ENCODE measurements around the gene PRM3.

PRM3 gene

DNA sequence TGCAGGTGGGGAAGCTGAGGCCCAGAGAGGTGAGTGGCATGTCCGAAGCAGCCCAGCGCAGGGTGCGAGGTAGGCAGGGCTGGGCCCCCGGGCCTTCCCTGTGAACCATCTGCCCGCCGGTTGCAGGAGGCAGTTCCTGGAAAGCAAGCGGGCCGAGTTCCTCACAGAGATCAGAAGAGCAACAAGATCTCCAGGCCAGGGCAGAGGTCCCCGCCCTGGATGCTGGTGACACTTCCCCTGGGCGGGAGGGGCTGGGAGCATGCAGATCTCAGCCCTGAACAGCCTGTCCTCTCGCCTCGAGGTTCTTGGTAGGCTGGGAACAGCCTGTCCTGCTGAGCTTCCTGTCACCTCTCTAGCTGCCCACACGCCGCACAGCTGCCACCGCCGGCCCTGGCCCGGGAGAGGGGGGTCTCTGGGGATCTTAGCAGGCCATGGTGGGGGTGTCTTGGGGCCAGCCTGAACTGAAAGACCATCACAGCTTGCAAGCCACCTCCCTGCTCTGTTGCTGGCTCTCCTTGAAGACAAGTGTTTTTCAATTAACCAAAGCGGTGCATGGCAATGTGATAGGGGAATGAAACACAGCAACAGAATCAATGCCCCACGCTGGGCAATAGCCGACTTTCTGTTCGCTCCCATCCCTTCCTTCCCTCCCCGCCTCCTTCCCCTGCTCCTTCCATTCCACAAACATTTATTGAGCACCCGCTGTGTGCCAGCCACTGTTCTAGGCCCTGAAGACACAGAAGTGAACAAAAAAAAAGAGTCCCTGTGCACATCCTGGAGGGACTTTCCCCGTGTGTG lies 49.1 kb downstream of the PRM3 start:
- no peak for DNase-seq
